GM12878 (cell line): ENCODE measurements around the gene DMKN. TPM values are rescaled to one million over a fixed set of nuclear protein-coding genes. Genes with fewer than 3 reads are reported as not detected.

Experiments used
- ATAC-seq: fragments of 200-7000 bp; cut with Tn5 transposase; 3 replicates; pipeline ENCODE4 v1.9.1; 2020; ENCODE audit warnings: mild to moderate bottlenecking, moderate library complexity
- BruUV-seq: library from RNA; stranded (reverse); fragments of 400-500 nt; replicated peaks from 2 replicates; lab custom pipeline; 2021; lab: Mats Ljungman, UMichigan
- CTCF ChIA-PET: fragments of 300-600 bp; sonication (Branson Sonifier 250); formaldehyde crosslinking; extraction: SDS; loops from one replicate; lab custom pipeline; 2021; ENCODE audit warnings: inconsistent platforms; lab: Yijun Ruan, JAX
- POLR2A ChIA-PET: fragments of 350-600 bp; formaldehyde crosslinking; extraction: SDS; loops from one replicate; lab custom pipeline; 2021; ENCODE audit warnings: inconsistent platforms; lab: Charles Lee
- RAD21 ChIA-PET: fragments of 300-600 bp; sonication (Branson Sonifier 250); formaldehyde crosslinking; loops from one replicate; lab custom pipeline; 2023; ENCODE audit warnings: antibody characterized with exemption; ENCODE audit not compliant: unreplicated experiment; lab: Charles Lee
- SMC1A ChIA-PET: fragments of 300-600 bp; sonication (Branson Sonifier 250); formaldehyde crosslinking; loops from one replicate; lab custom pipeline; 2023; ENCODE audit not compliant: unreplicated experiment, uncharacterized antibody; lab: Charles Lee
- DNase-seq: peaks from one replicate; pipeline ENCODE4 v3.0.0-alpha.2; 2011; ENCODE audit warnings: low read depth, low spot score
- FAIRE-seq: peaks from 3 replicates; lab custom pipeline; 2011; peaks lifted over from hg19 to GRCh38; lab: Jason Lieb, UNC
- H2AFZ ChIP-seq: 2 replicates; pipeline ENCODE4 v1.6.0; 2011; ENCODE audit warnings: low read depth, low read length, control low read depth; ENCODE audit not compliant: control insufficient read depth
- H3K27ac ChIP-seq: 2 replicates; pipeline ENCODE4 v1.5.1; 2011; ENCODE audit warnings: control low read depth; ENCODE audit not compliant: control insufficient read depth, insufficient read depth
- H3K27me3 ChIP-seq, 2 experiments: replicated peaks in 1 of 2; 2 replicates each; pipeline versions ENCODE4 v1.6.0 to v1.6.1; 2011; ENCODE audit warnings: low read length in 1 of 2; ENCODE audit not compliant: control insufficient read depth in 2 of 2, insufficient read depth in 2 of 2
- H3K36me3 ChIP-seq, 2 experiments: 2 replicates each; pipeline ENCODE4 v1.5.1; 2011; ENCODE audit warnings: low read length in 1 of 2; ENCODE audit not compliant: control insufficient read depth in 2 of 2, insufficient read depth in 2 of 2
- H3K4me1 ChIP-seq: 2 replicates; pipeline ENCODE4 v1.6.1; 2011; ENCODE audit warnings: mild to moderate bottlenecking, low read length, moderate library complexity, mixed read lengths; ENCODE audit not compliant: control insufficient read depth, insufficient read depth
- H3K4me2 ChIP-seq: 2 replicates; pipeline ENCODE4 v1.6.0; 2011; ENCODE audit warnings: control low read depth; ENCODE audit not compliant: control insufficient read depth, insufficient read depth
- H3K4me3 ChIP-seq: fragments of 200-600 bp; sonication (generic); 2 replicates; pipeline ENCODE4 v1.5.1; 2016
- H3K79me2 ChIP-seq: 2 replicates; pipeline ENCODE4 v1.6.0; 2011; ENCODE audit warnings: low read length; ENCODE audit not compliant: control insufficient read depth, insufficient read depth
- H3K9ac ChIP-seq: 2 replicates; pipeline ENCODE4 v1.8.0; 2011; ENCODE audit warnings: low read length, control low read depth, mixed read lengths; ENCODE audit not compliant: control insufficient read depth, insufficient read depth
- H3K9me3 ChIP-seq: replicated peaks from 3 replicates; pipeline ENCODE4 v1.5.1; 2011; ENCODE audit warnings: mild to moderate bottlenecking, low read length; ENCODE audit not compliant: control insufficient read depth, insufficient read depth
- H4K20me1 ChIP-seq: 2 replicates; pipeline ENCODE4 v1.6.0; 2011; ENCODE audit not compliant: control insufficient read depth, insufficient read depth
- BMI1 ChIP-seq: fragments of 450-650 bp; IDR thresholded peaks from 2 replicates; pipeline ENCODE4 v1.6.1; 2016; ENCODE audit warnings: mild to moderate bottlenecking, moderate library complexity, borderline replicate concordance
- CBX5 ChIP-seq: sonication (generic); IDR thresholded peaks from 2 replicates; pipeline ENCODE4 v1.6.1; 2016; ENCODE audit warnings: low read depth, moderate library complexity, mild to moderate bottlenecking, inconsistent platforms
- CREM ChIP-seq: IDR thresholded peaks from 2 replicates; pipeline ENCODE4 v1.6.1; 2014; ENCODE audit warnings: antibody characterized with exemption, low read depth
- HDAC2 ChIP-seq: fragments of 200-600 bp; sonication (generic); IDR thresholded peaks from 2 replicates; pipeline ENCODE4 v1.6.1; 2017
- HDGF ChIP-seq: fragments of 450-650 bp; IDR thresholded peaks from 2 replicates; pipeline ENCODE4 v1.6.1; 2016; ENCODE audit warnings: antibody characterized with exemption
- IRF5 ChIP-seq: fragments of 450-650 bp; IDR thresholded peaks from 2 replicates; pipeline ENCODE4 v1.6.1; 2017; ENCODE audit warnings: borderline replicate concordance
- MYB ChIP-seq: fragments of 150-350 bp; IDR thresholded peaks from 2 replicates; pipeline ENCODE4 v1.6.1; 2014; ENCODE audit warnings: mild to moderate bottlenecking, low read depth, low read length, borderline replicate concordance
- NR2C2 ChIP-seq: IDR thresholded peaks from 2 replicates; pipeline ENCODE4 v1.6.1; 2011; ENCODE audit warnings: borderline replicate concordance, low read depth; ENCODE audit not compliant: control insufficient read depth, insufficient read length
- POLR2AphosphoS2 ChIP-seq: IDR thresholded peaks from 2 replicates; pipeline ENCODE4 v1.6.1; 2011; ENCODE audit warnings: low read depth, mild to moderate bottlenecking, low read length, improper control_type of control experiment, moderate library complexity
- SKIL ChIP-seq: fragments of 450-650 bp; IDR thresholded peaks from 2 replicates; pipeline ENCODE4 v1.6.1; 2017; ENCODE audit warnings: mild to moderate bottlenecking, low read depth, inconsistent platforms; ENCODE audit not compliant: poor library complexity, severe bottlenecking
- SMARCA5 ChIP-seq: fragments of 450-650 bp; IDR thresholded peaks from 2 replicates; pipeline ENCODE4 v1.6.1; 2017; ENCODE audit warnings: mild to moderate bottlenecking
- SREBF2 ChIP-seq: IDR thresholded peaks from 2 replicates; pipeline ENCODE4 v1.6.1; 2012; ENCODE audit warnings: mild to moderate bottlenecking, low read length
- TCF7 ChIP-seq: IDR thresholded peaks from 2 replicates; pipeline ENCODE4 v1.6.1; 2014; ENCODE audit warnings: antibody characterized with exemption, borderline replicate concordance
- WRNIP1 ChIP-seq: IDR thresholded peaks from 2 replicates; pipeline ENCODE4 v1.6.1; 2011; ENCODE audit warnings: low read depth, low read length, improper control_type of control experiment, borderline replicate concordance
- ZNF24 ChIP-seq: fragments of 450-650 bp; IDR thresholded peaks from 2 replicates; pipeline ENCODE4 v1.6.1; 2017; ENCODE audit warnings: antibody characterized with exemption, mild to moderate bottlenecking
- ZNF622 ChIP-seq: fragments of 450-650 bp; IDR thresholded peaks from 2 replicates; pipeline ENCODE4 v1.6.1; 2017; ENCODE audit warnings: mild to moderate bottlenecking, inconsistent platforms
- WGBS: methylation state at CpG from one replicate; pipeline ENCODE4 v1.1.6; 2016; ENCODE audit warnings: low lambda C conversion rate; ENCODE audit not compliant: insufficient replicate concordance, insufficient coverage; ENCODE audit errors: missing lambda C conversion rate; 5-methylcytosine and 5-hydroxymethylcytosine counted together
- in situ Hi-C: fragments of 300-500 bp; cut with MboI; formaldehyde crosslinking; loops from 9 replicates; pipeline ENCODE4 v1.14.3; 2018; ENCODE audit warnings: mixed read lengths
- intact Hi-C: fragments of 100-400 bp; cut with micrococcal nuclease; formaldehyde crosslinking; loops from one replicate; pipeline ENCODE4 v1.14.2; 2022; ENCODE audit not compliant: unreplicated experiment
- polyA plus RNA-seq, 11 experiments: library from polyadenylated mRNA; depleted of rRNA in 4 of 11; unstranded in 6 of 11; stranded (reverse) in 5 of 11; fragments of >200 nt; fragmentation: Nextera tagmentation in 4 of 11; fragmentation: Illumina TruSeq in 1 of 11; extraction: Ambion mirVana in 4 of 11; extraction: Trizol in 1 of 11; gene quantifications; 1 replicate in 1 of 11; 2 replicates in 10 of 11; pipeline versions ENCODE4 v1.2.1 to v1.2.3, GENCODE V29; 2011 to 2016; ENCODE audit warnings: inconsistent platforms in 2 of 11, missing spikeins in 2 of 11, low read depth in 1 of 11
- total RNA-seq, 4 experiments: library from RNA; depleted of rRNA in 3 of 4; stranded (reverse); fragments of >200 nt in 3 of 4; fragmentation: Illumina TruSeq in 1 of 4; extraction: Trizol in 1 of 4; gene quantifications; 2 replicates each; pipeline versions ENCODE4 v1.2.1 to v1.2.3, GENCODE V29; 2013 to 2021
- TF ChIP-seq, protein P1 (sequence below): IDR thresholded peaks from 2 replicates; pipeline ENCODE4 v1.6.1; 2012; ENCODE audit warnings: low read depth, low read length, improper control_type of control experiment
- TF ChIP-seq, protein P2 (sequence below): fragments of 450-650 bp; conservative IDR thresholded peaks from 2 replicates; pipeline ENCODE4 v1.6.1; 2017; ENCODE audit warnings: mild to moderate bottlenecking, moderate library complexity

The DMKN gene
- total and polyA plus RNA-seq, 10 of the 15 experiments (the other 5 are each of a cell fraction or from before 2014, with no cell fraction given), result 36.4 to 114 (median 58.6) TPM

GRCh38 chr19:35458731-35459391, 54.6 kb downstream of the DMKN start:
- in situ Hi-C loops, result no loop called here
- Histone ChIP-seq H4K20me1 (no peaks in the 10 kb centered on the region), H3K9me3 (no peaks in the 10 kb centered on the region), H3K79me2 (no peaks in the 10 kb centered on the region), H2AFZ (no peak overlapping the region), H3K36me3 (no peaks in the 10 kb centered on the region), H3K4me3 (peak overlapping the region; percentile 7; the same call in 1 of the 2 replicates), H3K27me3 (no peaks in the 10 kb centered on the region), H3K4me2 (peak overlapping the region; percentile 77), H3K4me1 (peaks cover 74% of the 10 kb centered on the region), H3K27ac (peak overlapping the region; percentile 41), H3K9ac (peak overlapping the region; percentile 30; the same call in 1 of the 2 replicates)
- CTCF ChIA-PET, result interaction anchor here (1.2 to 8.5 kb wide), 7 partner anchors 10 to 113 kb away, joined by 3 to 86 read pairs (median 7); no protein-coding TSS in a partner anchor
- ATAC-seq (peak; percentile 63), FAIRE-seq (no peak), DNase-seq (peak; percentile 64)
- WGBS, result 35% methylated on average over 10 of the region's 10 CpGs
- BruUV-seq, result no TSS peak
- SMC1A ChIA-PET, result interaction anchor here (0.6 to 17.4 kb wide), 14 partner anchors 8 to 313 kb away, joined by 3 to 237 read pairs (median 8); partner anchors contain the start of genes CD22, FFAR1, FFAR2 and FFAR3
- RAD21 ChIA-PET, result interaction anchor here (0.6 to 8.3 kb wide), 11 partner anchors 10 to 140 kb away, joined by 3 to 110 read pairs (median 23); partner anchors contain the start of gene FFAR3
- POLR2A ChIA-PET, result interaction anchor here (0.5 to 3.4 kb wide), 11 partner anchors 9 to 248 kb away, joined by 3 to 21 read pairs (median 5); partner anchors contain the start of genes FFAR1 and FFAR2
- intact Hi-C loops, result loop anchor here (2.0 kb wide), 1 partner anchor 50 kb away; no protein-coding TSS in a partner anchor
- no peak for TF ChIP-seq SREBF2
- TF ChIP-seq TCF7, result no peak
- no peak for TF ChIP-seq CBX5
- TF ChIP-seq ZNF24, result no peak
- peak; percentile 64; the same call in 1 of the 2 replicates for TF ChIP-seq CREM
- no peak for TF ChIP-seq HDAC2
- peak; percentile 57 for TF ChIP-seq SKIL
- TF ChIP-seq BMI1, result no peak
- TF ChIP-seq POLR2AphosphoS2, result no peak
- TF ChIP-seq, protein P1, sequence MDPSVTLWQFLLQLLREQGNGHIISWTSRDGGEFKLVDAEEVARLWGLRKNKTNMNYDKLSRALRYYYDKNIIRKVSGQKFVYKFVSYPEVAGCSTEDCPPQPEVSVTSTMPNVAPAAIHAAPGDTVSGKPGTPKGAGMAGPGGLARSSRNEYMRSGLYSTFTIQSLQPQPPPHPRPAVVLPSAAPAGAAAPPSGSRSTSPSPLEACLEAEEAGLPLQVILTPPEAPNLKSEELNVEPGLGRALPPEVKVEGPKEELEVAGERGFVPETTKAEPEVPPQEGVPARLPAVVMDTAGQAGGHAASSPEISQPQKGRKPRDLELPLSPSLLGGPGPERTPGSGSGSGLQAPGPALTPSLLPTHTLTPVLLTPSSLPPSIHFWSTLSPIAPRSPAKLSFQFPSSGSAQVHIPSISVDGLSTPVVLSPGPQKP, result no peak
- no peak for TF ChIP-seq ZNF622
- TF ChIP-seq SMARCA5, result no peak
- TF ChIP-seq HDGF, result peak; percentile 74; the same call in 1 of the 2 replicates
- TF ChIP-seq, protein P2, sequence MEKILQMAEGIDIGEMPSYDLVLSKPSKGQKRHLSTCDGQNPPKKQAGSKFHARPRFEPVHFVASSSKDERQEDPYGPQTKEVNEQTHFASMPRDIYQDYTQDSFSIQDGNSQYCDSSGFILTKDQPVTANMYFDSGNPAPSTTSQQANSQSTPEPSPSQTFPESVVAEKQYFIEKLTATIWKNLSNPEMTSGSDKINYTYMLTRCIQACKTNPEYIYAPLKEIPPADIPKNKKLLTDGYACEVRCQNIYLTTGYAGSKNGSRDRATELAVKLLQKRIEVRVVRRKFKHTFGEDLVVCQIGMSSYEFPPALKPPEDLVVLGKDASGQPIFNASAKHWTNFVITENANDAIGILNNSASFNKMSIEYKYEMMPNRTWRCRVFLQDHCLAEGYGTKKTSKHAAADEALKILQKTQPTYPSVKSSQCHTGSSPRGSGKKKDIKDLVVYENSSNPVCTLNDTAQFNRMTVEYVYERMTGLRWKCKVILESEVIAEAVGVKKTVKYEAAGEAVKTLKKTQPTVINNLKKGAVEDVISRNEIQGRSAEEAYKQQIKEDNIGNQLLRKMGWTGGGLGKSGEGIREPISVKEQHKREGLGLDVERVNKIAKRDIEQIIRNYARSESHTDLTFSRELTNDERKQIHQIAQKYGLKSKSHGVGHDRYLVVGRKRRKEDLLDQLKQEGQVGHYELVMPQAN, result no peak
- TF ChIP-seq NR2C2, result no peak
- TF ChIP-seq MYB, result no peak
- TF ChIP-seq IRF5, result no peak
- no peak for TF ChIP-seq WRNIP1
